SHP77 (cell line): ENCODE measurements around the gene SLC39A9.
"Not testable (repeated sequence)": the region's sequence is repeated elsewhere in the genome, so short reads cannot be mapped to it uniquely, and the experiment has no call there.

ENCODE experiments used
- DNase-seq, 2 experiments: peaks; one replicate each; lab custom pipeline; 2025; lab: John Stamatoyannopoulos, UW

Gene SLC39A9

GRCh38 chr14:69368381-69368780 lies 30.1 kb upstream of the SLC39A9 start:
- no peak for DNase-seq

GRCh38 chr14:69370061-69370460 lies 28.4 kb upstream of the SLC39A9 start:
- no peak for DNase-seq

- no peak for DNase-seq
Measured at GRCh38 chr14:69372146-69372545, 26.3 kb upstream of the SLC39A9 start.

GRCh38 chr14:69373104-69373503 lies 25.4 kb upstream of the SLC39A9 start:
- DNase-seq = no peak

GRCh38 chr14:69374235-69374634 lies 24.3 kb upstream of the SLC39A9 start:
- no peak for DNase-seq

GRCh38 chr14:69375182-69375581 lies 23.3 kb upstream of the SLC39A9 start:
- DNase-seq = no peak

GRCh38 chr14:69375722-69376121 lies 22.8 kb upstream of the SLC39A9 start:
- DNase-seq = no peak

GRCh38 chr14:69376439-69376838 lies 22.1 kb upstream of the SLC39A9 start:
- no peak for DNase-seq

GRCh38 chr14:69378274-69378673 lies 20.2 kb upstream of the SLC39A9 start:
- no peak for DNase-seq

GRCh38 chr14:69387311-69387710 lies 11.2 kb upstream of the SLC39A9 start:
- DNase-seq = no peak

GRCh38 chr14:69391400-69391799 lies 7.1 kb upstream of the SLC39A9 start:
- DNase-seq = not testable (repeated sequence)

GRCh38 chr14:69392481-69392880 lies 6.0 kb upstream of the SLC39A9 start:
- DNase-seq = no peak

- DNase-seq = no peak
Measured at GRCh38 chr14:69395929-69396328, 2.6 kb upstream of the SLC39A9 start.

GRCh38 chr14:69398818-69399210 lies 322 bp downstream of the SLC39A9 start:
- no peak for DNase-seq

- DNase-seq = no peak
Measured at GRCh38 chr14:69399750-69400149, 1.3 kb downstream of the SLC39A9 start.

- DNase-seq = no peak
Measured at GRCh38 chr14:69400154-69400553, 1.7 kb downstream of the SLC39A9 start.

- DNase-seq = no peak
Measured at GRCh38 chr14:69401841-69402240, 3.3 kb downstream of the SLC39A9 start.

- no peak for DNase-seq
Measured at GRCh38 chr14:69404478-69404877, 6.0 kb downstream of the SLC39A9 start.

GRCh38 chr14:69404883-69405282 lies 6.4 kb downstream of the SLC39A9 start:
- no peak for DNase-seq

- no peak for DNase-seq
Measured at GRCh38 chr14:69405762-69406161, 7.3 kb downstream of the SLC39A9 start.

GRCh38 chr14:69408331-69408960 lies 10.0 kb downstream of the SLC39A9 start:
- no peak for DNase-seq

GRCh38 chr14:69413483-69413882 lies 15.0 kb downstream of the SLC39A9 start:
- no peak for DNase-seq

- not testable (repeated sequence) for DNase-seq
Measured at GRCh38 chr14:69416087-69416486, 17.6 kb downstream of the SLC39A9 start.

GRCh38 chr14:69423279-69423678 lies 24.8 kb downstream of the SLC39A9 start:
- DNase-seq = no peak
